Progenitor cell of endocrine pancreas (in vitro differentiated cells): ENCODE data around the gene MAML3. TPM values are rescaled to one million over a fixed set of nuclear protein-coding genes. Genes with fewer than 3 reads are reported as not detected.

Experiments used
- DNase-seq: peaks from one replicate; pipeline ENCODE4 v3.0.0; 2021; ENCODE audit warnings: low spot score; ENCODE audit not compliant: unreplicated experiment
- H3K27ac Mint-ChIP-seq: 2 replicates; pipeline ENCODE4 v1.8.0; 2021; ENCODE audit warnings: mild to moderate bottlenecking, moderate library complexity, mixed read lengths
- H3K27me3 Mint-ChIP-seq: 2 replicates; pipeline ENCODE4 v1.8.0; 2021; ENCODE audit warnings: mixed read lengths
- H3K36me3 Mint-ChIP-seq: 2 replicates; pipeline ENCODE4 v1.8.0; 2022; ENCODE audit warnings: mixed read lengths; ENCODE audit not compliant: insufficient read depth
- H3K4me1 Mint-ChIP-seq: 2 replicates; pipeline ENCODE4 v1.8.0; 2021; ENCODE audit warnings: low read depth, mixed read lengths
- H3K4me3 Mint-ChIP-seq: 2 replicates; pipeline ENCODE4 v1.8.0; 2021; ENCODE audit warnings: low read depth, mild to moderate bottlenecking, moderate library complexity, mixed read lengths
- H3K9me3 Mint-ChIP-seq: 2 replicates; pipeline ENCODE4 v1.8.0; 2021; ENCODE audit warnings: low read depth, mixed read lengths
- CTCF ChIP-seq: fragments of 200-600 bp; sonication (generic); IDR thresholded peaks from one replicate; pipeline ENCODE4 v1.5.0; 2021; ENCODE audit warnings: antibody characterized with exemption, mild to moderate bottlenecking; ENCODE audit not compliant: unreplicated experiment
- total RNA-seq: library from RNA; stranded (reverse); gene quantifications from 2 replicates; pipeline ENCODE4 v1.2.1, GENCODE V29; 2021

The MAML3 gene
- total RNA-seq, 1 donor from 2014 or later = 48.5 TPM

DNA sequence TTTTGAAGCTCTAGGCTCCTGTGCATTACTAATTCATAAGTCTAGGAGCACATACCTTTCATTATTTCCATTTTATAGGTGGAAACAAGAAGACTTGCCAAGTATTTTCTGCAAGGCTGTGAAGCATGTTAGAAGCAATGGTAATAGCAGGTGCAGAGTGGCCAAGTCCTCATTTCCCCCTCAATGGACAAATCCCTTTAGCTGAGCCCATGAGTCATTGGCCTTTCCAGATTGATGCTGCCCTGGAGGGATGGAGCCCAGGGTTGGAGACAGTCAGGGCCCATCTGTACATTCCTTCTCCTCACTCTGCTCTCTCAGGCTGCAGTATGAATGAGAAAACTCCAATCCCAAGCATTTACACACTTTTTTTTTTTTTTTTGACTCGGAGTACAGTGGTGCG is 481.8 kb downstream of the MAML3 start:
- no peak for TF ChIP-seq CTCF
- peaks cover 6% of the 10 kb centered on the region for H3K9me3 Mint-ChIP-seq
- peaks cover 27% of the 10 kb centered on the region for H3K36me3 Mint-ChIP-seq
- H3K27ac Mint-ChIP-seq = peak overlapping the region; percentile 22
- H3K4me1 Mint-ChIP-seq = peaks cover 69% of the 10 kb centered on the region
- no peaks in the 10 kb centered on the region for H3K27me3 Mint-ChIP-seq
- no peak overlapping the region for H3K4me3 Mint-ChIP-seq
- DNase-seq = no peak

DNA sequence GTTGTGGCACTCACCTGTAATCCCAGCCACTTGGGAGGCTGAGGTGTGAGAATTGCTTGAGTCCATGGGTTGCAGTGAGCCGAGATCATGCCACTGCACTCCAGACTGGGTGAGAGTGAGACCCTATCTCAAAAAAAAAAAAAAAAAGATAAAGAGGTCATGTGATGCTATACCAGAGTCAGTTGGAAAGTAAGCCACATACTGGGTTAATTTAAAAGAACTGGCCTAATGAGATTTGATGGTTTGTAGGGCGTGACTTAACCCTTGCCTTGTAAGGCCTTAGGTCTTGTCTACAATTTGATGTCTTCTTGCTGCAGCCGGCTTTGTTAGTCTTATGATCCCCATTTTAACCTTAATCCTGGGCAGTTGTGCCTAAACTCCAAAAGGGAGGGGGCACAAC is 483.2 kb downstream of the MAML3 start:
- TF ChIP-seq CTCF = no peak
- Mint-ChIP-seq H3K9me3 (peaks cover 3% of the 10 kb centered on the region), H3K4me3 (peak overlapping the region; percentile 27), H3K36me3 (peaks cover 24% of the 10 kb centered on the region), H3K4me1 (peaks cover 69% of the 10 kb centered on the region), H3K27me3 (no peaks in the 10 kb centered on the region), H3K27ac (peak overlapping the region; percentile 96)
- DNase-seq = no peak

DNA sequence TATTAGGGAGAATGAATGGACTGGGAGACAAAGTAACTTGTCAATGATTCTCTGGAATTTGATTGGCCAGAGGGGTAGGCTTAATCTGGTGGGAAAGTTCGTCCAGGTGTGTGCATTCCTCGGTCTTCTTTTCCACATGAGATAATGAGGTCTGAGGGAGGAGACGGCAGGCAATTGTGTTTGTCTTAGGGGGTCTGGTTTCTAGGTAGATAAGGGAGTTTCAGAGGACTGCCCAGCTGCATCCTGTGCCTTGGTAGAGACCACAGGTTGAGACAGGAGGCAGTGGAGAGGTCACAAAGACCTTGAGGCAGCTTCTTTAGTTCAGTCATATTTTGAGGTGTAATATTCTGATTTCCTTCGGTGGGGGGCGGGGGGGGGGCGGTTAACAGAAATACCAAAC is 484.1 kb downstream of the MAML3 start:
- DNase-seq = no peak
- Mint-ChIP-seq H3K4me1 (peaks cover 67% of the 10 kb centered on the region), H3K27ac (peak overlapping the region; percentile 96), H3K36me3 (peaks cover 19% of the 10 kb centered on the region), H3K4me3 (peak overlapping the region; percentile 4), H3K27me3 (no peaks in the 10 kb centered on the region), H3K9me3 (no peaks in the 10 kb centered on the region)
- no peak for TF ChIP-seq CTCF

DNA sequence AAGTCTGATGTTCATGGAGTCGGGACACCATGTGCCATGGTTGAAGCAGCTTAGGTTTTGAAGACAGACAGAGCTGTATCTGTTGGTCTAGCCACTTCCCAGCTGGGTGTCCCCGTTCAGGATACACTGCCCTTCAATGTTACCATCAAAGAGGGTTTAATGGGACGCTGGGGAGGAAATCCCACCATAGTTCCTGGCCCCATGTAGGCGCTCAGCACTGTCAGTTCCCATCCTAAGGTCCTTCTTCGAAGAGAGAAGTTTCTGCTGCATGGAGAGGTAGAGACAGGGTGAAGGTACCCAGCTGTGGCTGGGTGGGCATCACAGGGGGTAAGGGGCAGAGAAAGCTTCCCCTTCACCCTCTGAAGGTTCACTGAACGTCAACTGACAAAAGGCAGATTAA is 484.6 kb downstream of the MAML3 start:
- Mint-ChIP-seq H3K27ac (peak overlapping the region; percentile 96), H3K9me3 (no peaks in the 10 kb centered on the region), H3K4me1 (peaks cover 67% of the 10 kb centered on the region), H3K4me3 (no peak overlapping the region), H3K36me3 (peaks cover 17% of the 10 kb centered on the region), H3K27me3 (no peaks in the 10 kb centered on the region)
- DNase-seq = no peak
- TF ChIP-seq CTCF = no peak

DNA sequence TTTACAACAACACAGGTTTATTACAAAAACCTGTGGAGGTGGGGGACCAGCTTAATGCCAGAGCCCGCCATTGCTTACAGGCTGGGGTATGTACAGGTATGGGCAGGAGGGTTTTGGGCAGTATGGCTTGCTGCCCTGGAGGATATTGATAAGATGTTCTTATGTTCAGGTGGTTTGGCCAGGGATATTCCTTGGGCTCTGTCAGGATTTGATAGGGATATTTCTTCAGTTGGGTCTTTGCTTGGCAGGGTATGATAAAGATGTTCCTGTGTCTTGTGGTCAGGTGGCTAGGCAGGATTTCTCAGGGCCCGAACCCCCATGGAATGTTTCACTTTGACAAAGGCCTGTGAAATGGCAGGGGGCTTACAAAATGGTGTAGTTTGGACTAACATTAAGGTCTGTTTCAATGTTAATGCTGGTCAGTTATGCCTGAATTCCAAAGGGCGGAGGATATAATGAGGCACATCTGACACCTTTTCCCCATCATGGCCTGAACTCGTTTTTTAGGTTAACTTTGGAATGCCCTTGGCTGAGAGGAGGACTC is 485.3 kb downstream of the MAML3 start:
- H3K4me1 Mint-ChIP-seq = peaks cover 68% of the 10 kb centered on the region
- peaks cover 12% of the 10 kb centered on the region for H3K36me3 Mint-ChIP-seq
- DNase-seq = no peak
- H3K27ac Mint-ChIP-seq = peak overlapping the region; percentile 96
- no peak for TF ChIP-seq CTCF
- H3K9me3 Mint-ChIP-seq = no peaks in the 10 kb centered on the region
- no peaks in the 10 kb centered on the region for H3K27me3 Mint-ChIP-seq
- H3K4me3 Mint-ChIP-seq = peak overlapping the region; percentile 24
